ENCODE measurements around the gene FEM1B.

Gene FEM1B

DNA sequence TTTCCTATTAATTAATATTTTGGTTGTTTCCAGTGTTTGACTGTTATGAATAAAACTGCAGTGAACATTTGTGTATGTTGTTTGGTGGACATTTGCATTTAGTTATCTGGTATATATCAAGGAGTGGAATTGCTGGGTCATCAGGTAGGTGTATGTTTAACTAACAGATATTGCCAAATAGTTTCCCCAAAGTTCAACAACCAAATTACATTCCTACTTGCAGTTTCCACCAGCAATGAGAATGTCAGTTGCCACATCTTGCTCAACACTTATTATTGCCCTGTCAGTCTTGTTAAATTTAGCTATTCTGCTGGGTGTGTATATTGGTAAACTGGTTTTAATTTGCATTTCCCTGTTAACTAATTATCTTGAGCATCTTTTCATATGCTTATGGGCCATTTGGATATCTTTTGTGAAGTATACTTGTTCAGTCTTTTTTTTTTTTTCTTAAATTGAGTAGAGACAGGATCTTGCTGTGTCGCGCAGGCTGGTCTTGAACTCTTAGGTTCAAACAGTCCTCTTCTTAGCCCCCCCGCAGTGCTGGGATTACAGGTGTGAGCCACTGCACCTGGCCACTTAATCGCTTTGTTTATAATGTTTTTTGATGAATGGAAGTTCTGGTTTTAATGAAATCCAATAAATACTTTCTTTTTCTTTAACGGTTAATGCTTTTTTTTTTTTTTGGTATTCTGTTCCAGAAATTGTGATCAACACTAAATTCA lies 7.9 kb downstream of the FEM1B start:
- DNase-seq = no peak

DNA sequence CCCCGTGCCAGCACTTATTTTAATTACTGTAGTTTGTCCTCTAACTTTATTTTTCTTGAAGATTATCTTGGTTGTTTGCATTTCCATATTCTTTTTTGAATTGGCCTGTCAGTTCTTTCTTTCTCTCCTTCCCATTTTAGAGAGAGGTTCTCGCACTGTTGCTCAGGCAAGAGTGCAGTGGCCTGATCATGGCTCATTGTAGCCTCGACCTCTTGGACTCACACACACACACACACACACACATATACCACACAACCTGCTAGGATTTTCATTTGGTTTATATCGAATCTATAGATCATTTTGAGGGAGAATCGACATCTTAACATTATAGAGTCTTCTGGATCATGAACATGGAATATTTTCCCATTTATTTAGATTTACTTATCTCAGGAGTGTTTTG lies 8.7 kb downstream of the FEM1B start:
- no peak for DNase-seq

DNA sequence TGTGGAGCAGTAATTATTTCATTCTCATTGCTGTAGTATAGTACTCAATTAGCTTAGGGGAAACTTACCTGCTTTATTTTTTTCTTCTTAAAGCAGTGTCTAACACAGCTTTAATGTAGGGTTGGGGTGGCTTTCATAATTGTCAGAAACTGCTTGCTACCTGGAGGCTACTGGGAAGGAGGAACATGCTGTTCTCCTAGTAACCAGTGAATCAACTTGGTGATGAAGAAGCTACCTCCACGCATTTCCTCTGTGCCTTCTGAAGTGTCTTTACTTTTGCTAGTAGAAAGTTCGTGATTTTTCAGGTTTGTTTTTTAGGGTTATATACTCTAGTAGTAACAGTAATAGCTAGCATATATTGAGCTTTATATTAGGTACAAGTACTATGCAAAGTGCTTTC lies 11.5 kb downstream of the FEM1B start:
- no peak for DNase-seq

DNA sequence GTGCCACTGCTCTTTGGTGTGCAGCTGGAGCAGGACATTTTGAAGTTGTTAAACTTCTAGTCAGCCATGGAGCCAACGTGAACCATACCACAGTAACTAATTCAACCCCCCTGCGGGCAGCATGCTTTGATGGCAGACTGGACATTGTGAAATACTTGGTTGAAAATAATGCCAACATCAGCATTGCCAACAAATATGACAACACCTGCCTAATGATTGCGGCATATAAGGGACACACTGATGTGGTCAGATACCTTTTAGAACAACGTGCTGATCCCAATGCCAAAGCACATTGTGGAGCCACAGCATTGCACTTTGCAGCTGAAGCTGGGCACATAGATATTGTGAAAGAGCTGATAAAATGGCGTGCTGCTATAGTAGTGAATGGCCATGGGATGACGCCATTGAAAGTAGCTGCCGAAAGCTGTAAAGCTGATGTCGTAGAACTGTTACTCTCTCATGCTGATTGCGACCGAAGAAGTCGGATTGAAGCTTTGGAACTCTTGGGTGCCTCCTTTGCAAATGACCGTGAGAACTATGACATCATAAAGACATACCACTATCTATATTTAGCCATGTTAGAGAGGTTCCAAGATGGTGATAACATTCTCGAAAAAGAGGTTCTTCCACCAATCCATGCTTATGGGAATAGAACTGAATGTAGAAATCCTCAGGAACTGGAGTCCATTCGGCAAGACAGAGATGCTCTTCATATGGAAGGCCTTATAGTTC lies 12.2 kb downstream of the FEM1B start:
- DNase-seq = no peak

DNA sequence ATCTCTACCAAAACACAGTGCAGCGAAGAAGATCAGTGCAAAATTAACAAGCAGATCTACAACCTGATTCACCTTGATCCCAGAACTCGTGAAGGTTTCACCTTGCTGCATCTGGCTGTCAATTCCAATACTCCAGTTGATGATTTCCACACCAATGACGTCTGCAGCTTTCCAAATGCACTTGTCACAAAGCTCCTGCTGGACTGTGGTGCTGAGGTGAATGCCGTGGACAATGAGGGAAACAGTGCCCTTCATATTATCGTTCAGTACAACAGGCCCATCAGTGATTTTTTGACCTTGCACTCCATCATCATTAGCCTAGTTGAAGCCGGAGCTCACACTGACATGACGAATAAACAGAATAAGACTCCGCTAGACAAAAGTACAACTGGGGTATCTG lies 13.2 kb downstream of the FEM1B start:
- no peak for DNase-seq

DNA sequence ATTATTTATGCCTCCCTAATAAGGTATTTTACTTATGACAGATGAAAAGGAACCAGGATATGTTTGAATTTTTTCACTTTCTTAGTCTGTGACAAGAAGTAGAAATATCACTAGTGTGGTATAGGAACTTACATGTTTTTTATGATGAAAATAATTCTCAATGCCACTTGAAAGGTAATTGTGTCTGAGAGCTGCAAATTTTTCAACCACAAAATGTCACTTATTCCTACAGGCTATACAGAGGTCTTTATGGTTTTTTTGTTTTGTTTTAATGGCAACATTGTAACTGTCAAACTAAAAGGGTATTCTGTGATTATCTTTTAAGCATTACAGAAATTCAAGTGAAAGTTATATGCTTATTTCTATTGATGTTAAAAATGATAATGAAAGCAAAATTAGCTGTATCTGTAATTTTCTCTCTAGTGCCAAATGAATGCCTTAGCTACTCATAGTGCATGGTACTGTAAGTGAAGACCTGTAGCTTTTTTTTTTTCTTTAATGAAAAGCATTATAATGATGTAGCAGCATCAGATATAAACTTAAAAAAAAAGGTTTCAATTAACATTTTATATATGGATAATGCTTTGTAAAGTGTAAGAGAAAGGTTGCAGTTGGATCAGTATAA lies 14.7 kb downstream of the FEM1B start:
- DNase-seq = no peak

DNA sequence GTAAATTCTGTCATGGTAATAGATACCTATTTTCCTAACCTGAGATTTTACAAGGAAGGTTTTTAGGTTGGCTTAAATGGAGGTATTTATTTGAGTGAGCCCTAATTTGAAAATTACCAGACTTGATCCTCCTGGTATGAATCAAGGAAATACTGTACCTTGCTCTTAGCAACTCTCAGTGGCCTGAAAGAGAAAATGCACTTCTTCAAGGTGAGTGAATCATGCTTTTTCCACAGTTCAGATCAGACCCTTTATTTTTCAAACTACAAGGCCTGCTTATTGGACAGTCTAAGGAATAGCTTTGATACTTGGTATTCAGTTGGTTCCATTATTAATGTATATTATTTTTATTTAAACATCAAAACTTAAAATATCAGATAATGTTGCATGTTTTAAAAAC lies 15.4 kb downstream of the FEM1B start:
- no peak for DNase-seq

DNA sequence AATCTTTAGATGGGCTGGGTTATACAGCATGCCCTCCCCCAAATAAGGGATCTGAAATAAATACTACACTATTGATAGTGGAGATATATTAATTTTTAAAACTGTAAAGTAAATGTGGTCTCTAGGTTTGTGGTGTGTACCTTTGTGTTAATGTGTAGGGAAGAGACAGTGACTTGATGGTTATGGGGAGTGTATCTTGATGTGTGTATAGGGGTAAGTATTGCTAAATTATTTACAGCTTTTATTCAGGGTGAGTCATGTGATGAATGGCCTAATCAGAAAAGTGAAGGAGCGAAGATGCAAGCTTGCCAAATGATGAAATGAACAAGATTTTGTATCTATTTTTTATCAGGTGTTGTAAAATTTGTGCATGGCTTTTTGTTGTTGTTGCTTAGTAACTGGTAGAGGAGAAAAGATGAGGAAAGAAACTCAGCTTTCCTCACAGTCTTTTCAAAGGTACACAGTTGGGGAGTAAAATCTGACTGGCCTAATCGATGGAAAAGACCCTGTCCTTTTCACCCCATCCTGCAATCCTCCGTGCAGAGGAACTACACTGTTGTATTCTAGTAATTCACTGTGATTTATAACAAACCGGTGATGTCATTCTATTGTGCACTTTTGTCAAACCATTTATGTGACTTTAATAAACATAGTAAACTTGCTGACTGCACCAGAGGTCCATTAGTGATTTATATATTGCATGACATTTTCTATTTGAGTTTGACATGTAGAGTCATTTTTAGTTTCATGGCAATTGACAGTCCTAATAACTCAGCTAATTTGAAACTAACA lies 17.7 kb downstream of the FEM1B start:
- no peak for DNase-seq

DNA sequence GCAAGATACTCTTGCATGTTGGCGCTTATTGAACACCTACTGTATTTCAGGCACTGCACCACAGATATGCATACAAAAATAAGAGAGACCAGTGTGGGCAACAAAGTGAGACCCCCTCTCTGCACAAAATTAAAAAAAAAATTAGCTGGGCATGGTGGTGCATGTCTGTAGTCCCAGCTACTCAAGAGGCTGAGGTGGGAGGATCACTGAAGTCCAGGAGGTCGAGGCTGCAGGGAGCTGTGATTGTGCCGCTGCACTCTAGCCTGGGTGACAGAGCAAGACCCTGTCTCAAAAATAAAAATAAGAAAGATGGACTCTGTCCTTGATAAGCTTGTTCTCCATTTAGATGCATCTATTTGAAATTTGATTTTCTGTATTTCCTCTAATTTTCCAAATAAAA lies 20.8 kb downstream of the FEM1B start:
- no peak for DNase-seq

DNA sequence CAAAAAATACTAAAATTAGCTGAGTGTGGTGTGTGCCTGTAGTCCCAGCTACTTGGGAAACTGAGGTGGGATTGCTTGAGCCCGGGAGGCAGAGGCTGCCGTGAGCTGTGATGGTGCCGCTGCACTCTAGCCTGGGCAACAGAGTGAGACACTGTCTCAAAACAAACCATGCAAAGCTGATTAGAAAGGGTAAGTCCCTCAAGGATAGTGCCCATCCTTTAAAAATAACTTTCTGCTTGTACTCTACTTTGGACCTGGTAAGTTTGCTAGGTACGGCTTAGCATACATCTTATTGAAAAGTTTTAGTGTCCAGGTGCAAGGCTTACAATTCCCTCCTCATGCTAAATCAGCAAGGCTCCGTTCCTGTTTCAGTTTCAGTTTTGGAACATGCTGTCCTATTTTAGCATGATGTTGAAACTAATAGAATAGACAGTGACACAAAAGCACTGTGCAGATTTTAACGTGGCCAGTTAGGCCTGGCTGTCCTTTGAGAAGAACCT lies 21.4 kb downstream of the FEM1B start:
- DNase-seq = no peak

DNA sequence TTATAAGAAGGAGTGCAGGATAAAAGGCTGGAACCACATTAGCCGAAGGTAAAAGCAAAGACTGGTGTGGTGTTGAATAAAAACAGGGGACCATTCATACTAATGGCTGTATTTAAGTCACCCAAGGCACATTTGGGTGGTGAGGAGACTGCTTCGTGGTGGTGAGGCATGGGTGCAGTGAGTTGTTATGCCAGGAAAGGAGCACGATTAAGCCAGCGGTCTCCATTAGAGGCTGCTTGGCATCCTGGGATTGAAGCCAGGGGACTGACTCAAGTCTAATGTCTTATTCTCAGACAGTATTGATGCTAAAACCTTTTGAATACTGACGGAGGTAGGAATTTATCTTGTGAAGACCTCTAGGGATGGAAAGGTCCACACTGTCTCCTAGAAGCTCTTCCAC lies 21.9 kb downstream of the FEM1B start:
- DNase-seq = no peak

DNA sequence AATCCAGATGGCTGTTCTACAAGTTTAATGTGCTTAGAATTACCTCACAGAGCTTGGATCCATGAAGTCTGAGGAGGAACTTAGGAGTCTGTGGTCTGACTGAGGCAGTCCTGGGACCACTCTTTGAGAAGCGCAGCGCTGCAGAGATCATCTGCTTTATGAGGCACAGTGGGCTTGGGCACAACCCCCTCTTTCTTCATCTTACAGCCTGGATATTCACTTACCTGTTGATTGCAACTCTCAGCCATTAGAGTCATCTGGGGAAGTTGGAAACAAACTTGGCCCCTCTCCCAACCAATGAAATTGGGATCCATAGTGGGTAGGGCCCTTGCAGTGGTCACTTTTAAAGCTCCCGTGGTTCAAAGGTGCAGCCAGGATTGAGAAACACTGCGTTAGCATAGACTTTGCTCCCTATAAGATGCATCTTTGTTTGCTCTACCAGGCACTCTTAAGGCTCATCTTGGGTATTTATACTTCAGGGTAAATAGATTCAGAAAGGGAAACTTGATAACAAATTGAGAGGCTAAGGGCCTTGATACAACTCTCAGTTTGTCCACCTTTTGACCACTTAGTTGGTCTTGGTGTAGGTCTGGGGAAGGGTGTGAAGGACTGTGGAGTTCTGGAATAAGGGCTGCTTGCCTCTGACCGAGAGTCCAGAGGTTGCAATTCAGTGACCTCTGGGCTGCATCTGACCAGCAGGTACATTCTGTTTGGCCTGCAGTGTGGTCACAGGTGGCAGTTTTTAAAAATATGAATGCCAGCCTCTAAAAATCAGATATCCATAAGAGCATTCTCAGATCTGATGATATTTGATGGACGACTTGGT lies 22.8 kb downstream of the FEM1B start:
- DNase-seq = no peak

DNA sequence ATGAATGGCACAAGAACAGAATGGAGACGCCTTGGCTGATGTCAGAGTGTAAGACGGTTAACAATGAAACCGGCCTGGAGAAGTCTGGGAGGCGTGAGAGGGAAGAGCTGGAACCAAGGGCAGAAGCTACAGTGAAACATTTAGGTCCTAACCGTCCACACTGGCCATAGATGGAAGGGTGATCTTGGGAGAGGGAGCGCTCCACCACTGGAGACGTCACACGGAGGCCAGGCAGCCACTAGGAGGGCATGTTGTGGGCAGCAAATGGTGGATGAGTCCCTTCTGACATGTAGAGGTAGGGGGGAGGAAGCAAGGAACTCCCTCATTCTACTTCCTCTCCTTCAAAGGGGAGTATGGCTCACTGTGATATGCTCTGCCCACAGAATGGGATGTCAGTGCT lies 23.8 kb downstream of the FEM1B start:
- DNase-seq = peak; percentile 25

DNA sequence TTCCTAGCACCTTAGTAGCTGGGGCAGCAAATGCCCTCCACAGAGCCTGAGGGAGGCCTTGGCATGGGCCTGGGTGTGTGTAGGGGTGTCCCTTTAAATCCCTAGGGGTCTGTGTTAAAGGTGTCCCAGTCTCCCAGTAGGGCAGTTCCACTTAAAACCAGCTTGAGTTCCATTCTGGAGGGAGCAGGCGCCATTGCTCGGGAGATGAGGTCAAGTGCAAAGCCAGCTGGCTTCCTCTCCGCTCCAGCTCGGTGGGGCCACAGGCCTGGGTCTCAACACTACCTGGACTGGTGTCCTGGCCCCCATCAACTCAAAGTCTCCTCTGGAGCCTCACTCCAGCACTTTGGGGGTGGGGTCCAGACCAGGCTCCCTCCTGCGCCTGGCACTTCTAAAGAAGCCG lies 25.2 kb downstream of the FEM1B start:
- DNase-seq = no peak

DNA sequence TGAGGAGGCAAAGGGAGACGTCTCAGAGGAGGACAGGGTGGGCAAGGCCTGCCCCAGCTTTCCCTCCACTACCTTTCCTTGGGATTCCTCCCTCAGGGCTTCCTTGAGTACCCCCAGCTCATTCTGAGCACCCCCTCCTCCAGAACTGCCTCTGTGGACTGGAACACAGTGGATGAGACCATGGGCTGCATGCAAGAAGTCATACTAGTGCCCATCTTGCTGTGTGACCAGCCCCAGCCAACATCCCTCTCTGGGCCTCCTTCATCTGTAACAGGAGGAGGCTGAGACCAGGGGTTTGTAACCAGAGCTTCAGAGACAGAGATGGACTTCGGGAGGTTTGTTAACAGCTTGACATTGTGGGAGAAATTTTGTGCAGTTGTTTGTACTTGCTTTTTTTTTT lies 25.6 kb downstream of the FEM1B start:
- no peak for DNase-seq

DNA sequence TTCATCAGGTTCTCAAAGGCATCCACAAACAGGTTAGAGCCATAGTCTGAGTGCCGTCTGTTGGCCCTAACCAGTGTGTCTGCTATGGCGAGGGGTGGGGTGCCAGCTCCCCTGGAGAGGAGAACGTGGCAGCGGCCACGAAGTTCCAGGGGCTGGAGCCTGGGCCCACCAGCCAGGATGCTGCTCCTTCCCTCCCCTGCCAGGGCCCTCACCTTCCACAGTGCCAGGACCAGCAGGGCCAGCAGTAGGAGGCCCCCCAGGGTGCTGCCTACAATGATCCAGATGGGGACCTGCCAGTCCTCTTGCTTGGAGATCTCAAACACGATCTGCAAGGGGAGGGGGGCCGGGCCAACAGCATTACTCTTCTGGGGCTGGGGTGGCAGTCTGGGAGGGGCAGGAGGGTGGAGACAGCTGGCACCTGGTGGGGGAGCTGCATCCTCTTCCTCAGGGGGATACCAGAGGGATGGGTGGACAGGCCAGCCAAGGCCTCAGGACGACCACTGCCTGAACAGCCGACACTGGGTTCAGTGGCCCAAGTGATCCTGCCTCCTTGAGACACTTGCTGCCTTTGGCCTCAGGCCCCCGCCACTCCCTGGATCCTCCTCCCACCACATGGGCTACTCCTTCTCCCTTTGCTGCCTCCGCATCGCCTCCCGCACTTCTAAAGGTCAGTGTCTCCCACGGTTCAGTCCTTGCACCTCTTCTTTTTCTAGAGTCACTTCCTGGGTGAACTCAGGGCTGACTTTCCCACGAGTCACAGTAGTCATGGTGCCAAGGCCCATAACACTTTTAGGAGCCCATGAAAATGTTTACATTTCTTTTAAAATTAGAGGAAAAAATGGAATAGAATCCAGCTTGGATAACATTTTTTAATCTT lies 26.3 kb downstream of the FEM1B start:
- no peak for DNase-seq

DNA sequence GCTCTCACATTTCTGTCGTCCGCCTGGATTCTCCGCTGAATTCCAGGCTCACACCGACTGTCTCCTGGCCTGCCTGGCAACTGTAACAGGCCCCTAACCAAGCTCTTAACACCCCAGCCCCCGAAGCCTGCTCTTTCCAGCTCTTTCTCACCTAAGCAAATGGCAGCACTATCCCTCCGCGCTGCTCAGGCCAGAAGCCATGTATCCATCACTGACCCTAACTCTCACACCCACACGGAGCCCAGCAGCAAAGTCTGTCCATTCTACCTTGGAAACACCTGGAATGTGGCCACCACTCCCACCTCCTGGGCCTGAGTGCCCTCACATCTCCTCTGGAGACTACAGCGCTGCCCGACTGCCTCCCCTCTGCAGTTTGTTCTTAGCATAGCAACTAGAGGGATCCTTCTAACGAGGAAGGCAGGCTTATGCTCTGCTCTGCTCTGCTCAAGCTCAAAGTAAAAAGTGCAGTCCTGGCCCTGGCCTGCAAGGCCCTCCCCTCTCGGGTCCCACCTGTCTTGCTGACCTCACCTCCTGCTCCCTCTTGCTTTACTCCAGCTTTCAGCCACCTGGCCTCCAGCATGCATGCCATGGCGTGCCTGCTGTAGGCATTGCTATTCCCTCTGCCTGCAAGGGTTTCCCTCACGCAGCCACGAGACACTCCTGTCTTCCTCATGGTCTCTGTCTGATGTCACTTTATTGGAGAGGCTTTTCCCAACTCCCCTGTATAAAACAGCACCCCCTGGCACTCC lies 27.2 kb downstream of the FEM1B start:
- no peak for DNase-seq

DNA sequence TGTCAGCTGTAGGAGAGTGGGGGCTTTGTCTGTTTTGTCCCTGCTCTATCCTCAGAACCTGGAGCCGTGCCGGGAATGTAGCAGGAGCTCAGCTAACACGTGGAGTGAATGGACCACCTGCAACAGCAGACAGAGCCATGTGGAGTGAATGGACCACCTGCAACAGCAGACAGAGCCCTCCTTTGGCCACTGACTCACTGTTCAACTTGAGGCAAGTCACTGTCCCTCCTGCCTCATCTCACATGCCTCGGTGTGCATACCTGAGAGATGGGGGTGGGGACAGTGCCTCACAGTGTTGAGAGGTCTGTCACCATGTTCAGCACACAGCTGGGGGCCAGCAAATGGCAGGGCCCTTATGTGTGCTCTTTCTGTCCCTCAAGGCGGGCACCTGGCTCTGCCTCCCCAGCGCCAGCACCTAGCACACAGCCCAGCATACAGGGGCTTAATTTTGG lies 27.9 kb downstream of the FEM1B start:
- no peak for DNase-seq

DNA sequence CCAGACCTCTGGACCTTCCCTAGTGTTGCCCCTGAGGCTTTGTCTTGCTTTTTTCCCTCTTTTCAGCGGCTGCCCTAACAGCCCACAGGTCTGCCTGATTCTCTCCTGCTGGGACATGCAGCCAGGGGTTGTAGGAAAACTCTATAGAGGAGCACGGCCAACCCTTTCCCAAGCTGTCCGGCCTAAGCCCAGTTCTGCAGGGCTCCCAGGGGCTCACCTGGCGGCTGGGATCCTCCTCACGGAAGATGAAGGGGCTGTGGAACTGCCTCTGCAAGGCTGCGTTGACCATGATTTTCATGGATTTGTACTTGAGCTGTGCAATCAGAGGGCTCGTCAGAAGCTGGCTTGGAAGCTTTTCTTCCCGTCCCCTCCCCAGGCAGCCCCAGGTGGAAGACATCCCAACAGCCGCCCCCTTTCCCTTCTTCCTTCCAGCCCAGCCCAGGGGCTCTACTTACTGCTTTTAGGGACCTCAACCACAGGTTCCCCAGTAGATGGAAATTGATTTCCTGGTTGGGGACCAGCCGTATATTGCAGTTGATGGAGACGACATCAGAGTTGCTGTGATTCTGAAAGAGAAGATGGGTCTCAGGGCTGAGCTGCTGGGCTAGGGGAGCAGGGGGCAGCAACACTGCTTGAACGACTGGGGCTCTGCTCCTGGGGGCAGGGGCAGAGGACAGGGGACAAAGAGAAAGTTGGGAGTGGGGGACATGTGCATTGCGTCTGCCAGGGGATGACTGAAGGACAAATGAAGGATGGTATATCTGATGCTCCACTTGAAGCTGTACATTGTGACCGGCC lies 29.8 kb downstream of the FEM1B start:
- DNase-seq = no peak

DNA sequence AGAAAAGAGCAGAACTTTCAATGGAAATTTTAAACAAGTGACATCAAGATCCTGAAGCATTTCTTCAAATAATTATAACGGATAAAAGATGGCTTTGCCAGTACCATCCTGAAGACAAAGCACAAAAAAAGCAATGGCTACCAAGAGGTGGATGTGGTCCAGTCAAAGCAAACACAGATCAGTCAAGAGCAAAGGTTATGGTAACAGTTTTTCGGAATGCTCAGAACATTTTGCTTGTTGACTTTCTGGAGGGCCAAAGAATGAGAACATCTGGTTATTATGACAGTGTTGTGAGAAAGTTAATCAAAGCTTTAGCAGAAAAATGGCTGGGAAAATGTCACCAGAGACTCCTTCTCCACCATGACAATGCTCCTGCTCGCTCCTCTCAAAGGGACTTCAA lies 31.5 kb downstream of the FEM1B start:
- no peak for DNase-seq

Measured in GDM1 (cell line).